Measurements from ENCODE around the gene PRELID1.
"Not testable (repeated sequence)": the region's sequence is repeated elsewhere in the genome, so short reads cannot be mapped to it uniquely, and the experiment has no call there.

The PRELID1 gene

DNA sequence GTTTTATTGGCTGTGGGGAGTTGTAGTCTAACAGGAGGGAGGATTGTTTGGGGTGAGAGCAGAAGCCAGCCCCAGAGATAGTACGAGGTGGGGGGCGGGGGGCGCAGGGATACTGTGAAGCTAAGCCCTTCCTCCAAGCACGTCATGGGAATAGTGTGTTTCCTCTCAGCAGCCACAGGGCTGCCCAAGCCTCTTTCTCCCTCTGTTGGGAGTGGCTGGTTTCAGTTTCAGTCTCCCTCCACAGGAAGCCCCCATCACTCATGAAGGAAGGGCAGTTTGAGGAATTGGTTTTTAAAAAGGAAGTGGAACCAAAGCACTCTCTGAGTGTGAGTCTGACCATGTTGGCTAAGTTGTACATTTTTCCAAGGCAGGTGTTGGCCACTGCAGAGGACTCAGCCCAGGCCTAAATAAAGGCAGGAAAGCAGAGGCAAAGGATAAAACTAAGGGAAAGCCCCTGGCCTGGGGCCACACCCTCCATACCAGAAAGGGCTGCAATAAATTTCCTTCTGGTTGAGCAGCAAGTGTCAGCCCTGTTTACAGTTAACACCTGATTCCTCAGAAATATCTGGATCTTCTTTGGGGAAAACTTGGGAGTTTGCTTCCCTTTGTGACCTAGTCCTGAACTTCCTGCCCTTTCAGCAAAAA, 3.2 kb upstream of the PRELID1 start:
- DNase-seq, result peak; percentile 49

- no peak for DNase-seq
Observed at GRCh38 chr5:177300951-177301350, 2.6 kb upstream of the PRELID1 start.

- DNase-seq, result no peak
Observed at GRCh38 chr5:177301503-177302165, 2.0 kb upstream of the PRELID1 start.

- no peak for DNase-seq
Observed at GRCh38 chr5:177302354-177303110, 1.1 kb upstream of the PRELID1 start.

DNA sequence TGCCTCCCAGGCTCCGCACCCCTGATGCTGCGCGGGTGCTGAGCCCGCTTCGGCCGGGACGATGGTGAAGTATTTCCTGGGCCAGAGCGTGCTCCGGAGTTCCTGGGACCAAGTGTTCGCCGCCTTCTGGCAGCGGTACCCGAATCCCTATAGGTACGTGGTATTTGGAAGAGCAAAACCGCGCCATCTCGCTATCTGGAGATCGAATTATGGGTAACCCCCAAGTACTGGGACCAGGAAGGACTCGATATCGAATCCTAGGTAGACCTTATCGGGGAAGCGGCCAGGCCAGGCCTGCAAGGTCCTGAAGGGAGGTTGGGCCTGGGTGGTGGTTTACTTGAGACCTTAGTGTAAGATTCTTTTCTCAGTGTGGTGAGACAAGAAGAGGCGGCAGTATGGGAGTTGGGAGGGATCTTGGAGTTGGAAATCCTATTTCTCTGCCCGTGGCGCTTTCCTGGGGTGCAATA, 359 bp downstream of the PRELID1 start:
- no peak for DNase-seq

- DNase-seq, result no peak
Observed at GRCh38 chr5:177304392-177305119, 957 bp downstream of the PRELID1 start.

- not testable (repeated sequence) for DNase-seq
Observed at GRCh38 chr5:177306103-177306640, 2.6 kb downstream of the PRELID1 start.

DNA sequence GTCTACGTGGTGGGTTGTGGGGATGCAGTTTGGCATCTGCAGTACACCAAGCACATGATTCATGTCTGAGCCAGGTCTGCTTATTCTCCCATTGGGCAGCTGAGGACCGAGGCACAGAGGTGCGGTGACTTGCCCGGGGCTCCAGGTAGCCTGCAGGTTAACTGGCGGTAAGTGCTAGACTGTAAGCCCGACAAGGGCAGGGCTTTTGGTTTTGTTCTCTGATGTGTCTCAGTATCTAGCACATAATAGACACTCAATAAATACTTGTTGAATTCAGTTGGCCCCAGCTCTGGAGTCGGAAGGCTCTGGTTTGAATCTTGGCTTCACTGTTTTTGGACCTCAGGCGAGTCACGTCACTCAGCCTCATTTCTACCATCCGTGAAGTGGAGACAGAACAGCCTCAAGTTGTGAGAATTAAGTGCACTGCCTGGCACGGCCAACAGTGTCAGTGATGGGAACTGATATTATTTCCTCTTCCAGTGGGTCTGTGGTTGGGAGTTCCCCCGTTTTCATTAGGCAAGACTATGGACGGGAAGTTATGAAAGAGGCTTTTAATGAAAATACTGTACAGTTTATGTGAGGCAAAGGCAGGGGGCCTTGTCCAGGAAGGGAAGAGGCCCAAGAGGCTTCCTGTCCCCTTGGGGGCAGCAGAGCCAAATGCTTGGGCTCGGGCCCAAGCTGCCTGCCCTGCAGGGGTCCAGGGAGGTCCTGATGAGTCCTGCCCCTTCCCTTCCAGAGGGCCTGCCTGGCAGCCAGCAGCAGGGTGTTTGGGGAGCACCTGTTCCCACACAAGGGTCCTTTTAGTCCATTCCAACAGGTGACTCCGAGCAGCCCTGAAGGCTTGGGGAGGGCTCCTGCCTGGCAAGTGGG, 3.3 kb downstream of the PRELID1 start:
- DNase-seq, result no peak

DNA sequence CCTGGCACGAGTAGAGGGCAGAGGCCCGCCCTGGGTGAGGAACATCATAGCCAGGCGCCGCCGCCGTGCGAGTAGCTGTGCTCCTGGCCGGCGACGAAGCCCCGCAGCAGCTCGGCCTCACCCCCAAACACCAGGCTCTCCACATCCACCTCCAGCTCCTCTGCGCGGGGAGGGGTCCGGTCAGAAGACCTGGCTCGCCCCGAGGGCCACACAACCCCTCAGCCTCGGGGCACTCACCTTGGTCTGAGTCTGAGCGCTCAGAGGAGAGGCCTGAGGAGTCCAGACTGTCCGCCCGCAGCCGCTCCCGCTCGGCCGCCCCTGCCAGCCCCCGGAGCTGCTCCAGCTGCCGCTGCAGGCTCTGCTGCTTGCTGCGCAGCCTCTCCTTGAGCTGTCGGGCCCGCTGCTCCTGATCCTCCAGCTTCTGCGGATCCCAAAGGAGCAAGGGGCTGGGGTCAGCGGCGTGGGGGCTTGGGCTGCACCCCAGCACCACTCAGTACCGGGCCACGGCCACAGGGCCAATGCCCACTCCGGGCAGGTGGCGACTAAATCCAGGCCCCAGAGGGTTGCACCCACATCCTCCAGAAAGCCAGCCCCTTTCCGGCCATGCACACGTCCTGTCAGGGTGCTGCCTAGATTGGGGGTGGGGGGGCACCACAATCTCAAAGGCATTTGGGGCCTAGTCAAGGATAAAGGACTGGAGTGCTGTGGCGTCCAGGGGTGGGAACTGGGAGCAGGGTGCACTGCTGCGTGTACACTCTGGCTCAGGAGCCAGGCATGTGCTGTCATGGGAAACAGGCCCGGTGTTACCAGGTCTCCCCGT, 4.2 kb downstream of the PRELID1 start:
- no peak for DNase-seq

- no peak for DNase-seq
Observed at GRCh38 chr5:177308740-177309139, 5.1 kb downstream of the PRELID1 start.

DNA sequence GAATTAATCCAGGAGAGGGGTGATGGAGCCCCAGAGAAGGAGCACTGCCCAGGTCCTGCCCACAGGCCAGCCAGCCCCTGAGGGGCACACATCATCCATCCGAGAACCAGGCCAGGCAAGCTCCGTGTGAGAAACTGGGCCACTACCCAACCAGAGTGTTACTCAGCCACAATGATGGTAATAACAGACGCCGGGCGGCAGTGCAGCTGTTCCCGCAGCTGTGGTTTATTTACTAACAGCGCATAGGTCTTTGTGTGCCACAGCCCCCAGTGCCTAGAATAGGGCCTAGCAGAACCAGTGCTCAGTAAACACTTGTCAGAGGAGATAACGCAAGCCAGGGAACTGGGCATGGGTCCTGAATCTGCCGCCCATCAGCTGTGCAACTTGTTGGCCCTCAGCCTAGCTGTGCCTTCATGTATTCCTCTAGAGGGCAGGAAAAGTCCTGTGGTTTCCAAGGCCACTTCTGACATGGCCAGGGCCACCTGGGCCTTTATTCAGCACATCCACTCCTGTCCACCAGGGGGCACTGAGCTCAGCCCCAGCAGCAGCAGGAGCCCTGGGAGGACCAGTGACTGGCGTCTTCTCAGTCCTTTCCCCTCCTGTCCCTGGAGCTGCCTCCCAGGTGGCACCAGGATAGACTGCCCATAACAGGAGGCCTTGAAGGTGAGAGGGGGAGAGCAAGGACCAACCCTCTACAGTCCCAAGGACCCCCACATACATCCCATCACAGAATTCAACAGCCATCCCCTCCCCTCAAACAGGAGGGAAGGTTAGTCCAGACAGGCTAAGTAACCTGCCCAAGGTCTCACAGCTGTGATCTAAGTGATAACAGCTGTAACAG, 6.0 kb downstream of the PRELID1 start:
- DNase-seq, result peak; percentile 60

DNA sequence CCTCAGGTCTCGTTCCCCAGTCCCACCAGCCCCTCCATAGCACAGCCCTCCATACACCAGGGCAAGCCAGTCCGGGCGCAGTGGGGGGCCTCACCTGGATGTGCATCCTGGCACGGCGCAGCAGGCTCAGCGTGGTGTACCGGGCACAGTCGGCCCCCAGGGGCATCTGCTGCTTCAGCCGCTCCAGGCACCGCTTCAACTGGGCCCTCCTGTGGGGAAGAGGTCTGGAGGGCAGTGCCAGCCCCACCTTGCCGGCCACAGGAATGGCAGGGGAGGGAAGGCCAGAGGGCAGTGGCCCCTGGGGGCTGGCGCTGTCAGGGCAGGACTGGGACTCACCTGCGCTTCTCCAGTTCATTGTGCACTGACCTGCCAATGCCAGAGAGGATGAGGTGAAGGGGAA, 6.7 kb downstream of the PRELID1 start:
- no peak for DNase-seq

DNA sequence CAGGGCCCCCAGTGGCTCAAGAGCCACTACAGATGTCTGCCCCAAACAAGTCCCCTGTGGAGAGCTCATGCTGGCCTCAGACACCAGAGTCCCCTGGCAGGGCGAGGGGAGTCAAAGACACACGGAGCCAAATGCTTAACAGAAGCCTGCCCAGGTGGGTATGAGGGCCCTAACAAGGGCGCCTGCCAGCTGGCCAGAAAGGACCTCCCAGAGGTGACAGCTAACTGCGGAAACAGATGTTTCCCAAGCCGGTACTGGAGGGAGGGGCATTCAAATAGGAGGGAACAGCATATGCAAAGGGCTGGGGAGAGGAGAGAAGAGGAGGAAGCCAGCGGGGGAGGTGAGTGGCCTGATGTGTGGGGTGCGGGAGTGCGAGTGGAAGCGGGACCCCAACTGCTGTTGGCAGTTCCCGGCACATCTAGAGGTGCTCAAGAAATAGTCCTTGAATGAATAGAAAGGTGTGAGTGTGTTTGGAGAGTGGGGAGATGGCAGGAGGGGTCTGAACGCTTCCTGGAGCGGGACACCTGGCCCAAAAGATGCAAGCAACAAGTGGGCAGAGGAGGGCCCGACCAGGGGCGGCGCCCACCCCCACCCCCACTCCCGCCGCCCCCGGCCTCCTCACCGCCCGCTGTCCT, 7.3 kb downstream of the PRELID1 start:
- DNase-seq, result no peak

DNA sequence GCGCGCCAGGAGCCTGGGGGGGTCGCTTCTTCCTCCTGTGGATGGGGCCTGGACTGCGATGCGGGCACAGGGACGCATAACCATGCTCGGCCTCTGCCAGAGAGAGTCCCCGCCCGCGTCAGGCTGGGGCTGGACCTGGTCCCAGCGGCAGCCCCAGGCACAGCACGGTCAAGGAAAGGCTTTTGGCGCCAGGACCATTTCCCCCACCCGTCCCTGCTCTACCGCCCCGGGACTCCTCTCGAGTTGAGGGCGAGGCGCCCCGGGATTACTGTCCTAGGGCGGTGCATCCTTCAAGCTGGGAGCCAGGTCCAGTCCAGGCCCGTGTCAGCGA, 7.8 kb downstream of the PRELID1 start:
- DNase-seq, result no peak

GRCh38 chr5:177311723-177312648, 8.4 kb downstream of the PRELID1 start, which contains the start of gene MXD3:
MXD3 (minus strand) TSS chr5:177311898; CDS start chr5:177311830, 68 bp downstream.
- DNase-seq, result peak; percentile 97

DNA sequence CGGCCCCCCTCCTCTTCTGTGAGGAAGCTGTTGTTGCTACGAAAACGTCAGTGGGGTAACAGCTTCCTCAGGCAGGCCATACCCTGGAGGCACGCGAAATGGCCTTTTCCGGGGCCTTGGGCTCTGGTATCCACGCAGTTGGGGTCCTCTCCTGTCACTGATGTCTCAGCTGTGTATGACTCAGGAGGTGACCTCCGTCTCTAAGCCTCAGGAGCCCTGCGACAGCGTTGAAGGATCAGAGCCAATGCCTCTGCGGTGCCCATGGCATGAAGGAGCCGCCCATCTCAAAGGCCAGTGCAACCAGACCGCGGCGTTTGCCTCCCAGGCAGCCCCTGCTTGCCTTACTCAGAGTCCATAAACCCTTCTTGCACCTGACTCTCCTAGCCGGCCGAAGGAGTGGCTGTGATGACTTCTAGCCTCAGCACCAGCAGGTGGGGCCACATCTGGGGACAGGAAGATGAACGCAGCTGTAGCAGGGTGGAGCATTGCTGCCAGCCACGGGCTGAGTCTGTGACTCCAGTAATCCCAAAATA, 9.1 kb downstream of the PRELID1 start:
- peak; percentile 60 for DNase-seq

GRCh38 chr5:177313561-177314259, 10.1 kb downstream of the PRELID1 start:
- DNase-seq, result no peak
